ENCODE data around the gene RREB1. TPM values are rescaled to one million over a fixed set of nuclear protein-coding genes. Genes with fewer than 3 reads are reported as not detected.

RREB1 gene
- polyA plus RNA-seq, 1 donor (not counting 4 experiments of a cell fraction or from before 2014, with no cell fraction given) = 6.1 TPM

- H3K4me1 ChIP-seq (ENCODE audit: control insufficient read depth, extremely low read depth, insufficient read depth, low read length) = no peaks in the 10 kb centered on the region
- dilution Hi-C loops (cut with MboI; ENCODE audit: extremely low pct_ligation_motif_present, low sequenced_read_pairs) = no loop called here
- no peak overlapping the region for H2AFZ ChIP-seq (ENCODE audit: control insufficient read depth, low read length)
- no peaks in the 10 kb centered on the region for H3K9me1 ChIP-seq (ENCODE audit: control insufficient read depth, extremely low read depth, insufficient read depth, low read length)
- TF ChIP-seq CTCF (optimal IDR thresholded peaks at IDR 0.05 in 1 of 3, IDR thresholded peaks at IDR 0.05 in 1 of 3, conservative IDR thresholded peaks at IDR 0.05 in 1 of 3; ENCODE audit: extremely low read depth in 1 of 3, insufficient read depth in 2 of 3, low read length in 3 of 3) (no peak), EZH2 (IDR thresholded peaks at IDR 0.05; ENCODE audit: low read length) (no peak)
- H3K4me2 ChIP-seq (ENCODE audit: control insufficient read depth, extremely low read depth, insufficient read depth, low read depth, low read length) = no peak overlapping the region
- no peaks in the 10 kb centered on the region for H3K9me3 ChIP-seq (ENCODE audit: control insufficient read depth, low read depth, low read length)
- H3K9ac ChIP-seq (ENCODE audit: control insufficient read depth, extremely low read depth, insufficient read depth, low read length) = no peak overlapping the region
- H3K36me3 ChIP-seq (ENCODE audit: control insufficient read depth in 2 of 2, extremely low read depth in 1 of 2, insufficient read depth in 2 of 2, low read length in 2 of 2) = peaks cover 34 to 44% of the 10 kb centered on the region in 2 experiments
- H4K20me1 ChIP-seq (ENCODE audit: control insufficient read depth, extremely low read depth, insufficient read depth, low read length) = peaks cover 2% of the 10 kb centered on the region
- peaks cover 34% of the 10 kb centered on the region for H3K79me2 ChIP-seq (ENCODE audit: control insufficient read depth, insufficient read depth, low read length)
- H3K27ac ChIP-seq (ENCODE audit: control insufficient read depth, insufficient read depth, low read length) = no peak overlapping the region
- FAIRE-seq (no peak), DNase-seq (ENCODE audit: low read depth, low spot score) (no peak)
- H3K27me3 ChIP-seq (ENCODE audit: control insufficient read depth, extremely low read depth, insufficient read depth, low read length) = no peaks in the 10 kb centered on the region
- no peak overlapping the region for H3K4me3 ChIP-seq (ENCODE audit: control insufficient read depth in 2 of 3, extremely low read depth in 1 of 3, insufficient read depth in 2 of 3, low read depth in 1 of 3, low read length in 3 of 3)
These were observed 76.7 kb downstream of the RREB1 start for GRCh38 chr6:7184502-7184901.

- Histone ChIP-seq H3K27ac (ENCODE audit: control insufficient read depth, insufficient read depth, low read length) (no peak overlapping the region), H3K9ac (ENCODE audit: control insufficient read depth, extremely low read depth, insufficient read depth, low read length) (no peak overlapping the region), H3K27me3 (ENCODE audit: control insufficient read depth, extremely low read depth, insufficient read depth, low read length) (no peaks in the 10 kb centered on the region), H3K9me1 (ENCODE audit: control insufficient read depth, extremely low read depth, insufficient read depth, low read length) (no peaks in the 10 kb centered on the region), H3K4me3 (ENCODE audit: control insufficient read depth in 2 of 3, extremely low read depth in 1 of 3, insufficient read depth in 2 of 3, low read depth in 1 of 3, low read length in 3 of 3) (no peak overlapping the region), H3K79me2 (ENCODE audit: control insufficient read depth, insufficient read depth, low read length) (peaks cover 29% of the 10 kb centered on the region), H3K4me1 (ENCODE audit: control insufficient read depth, extremely low read depth, insufficient read depth, low read length) (no peaks in the 10 kb centered on the region), H3K9me3 (ENCODE audit: control insufficient read depth, low read depth, low read length) (no peaks in the 10 kb centered on the region), H2AFZ (ENCODE audit: control insufficient read depth, low read length) (no peak overlapping the region), H3K4me2 (ENCODE audit: control insufficient read depth, extremely low read depth, insufficient read depth, low read depth, low read length) (no peak overlapping the region), H3K36me3 (ENCODE audit: control insufficient read depth in 2 of 2, extremely low read depth in 1 of 2, insufficient read depth in 2 of 2, low read length in 2 of 2) (peaks cover 32 to 44% of the 10 kb centered on the region in 2 experiments), H4K20me1 (ENCODE audit: control insufficient read depth, extremely low read depth, insufficient read depth, low read length) (peaks cover 2% of the 10 kb centered on the region)
- no peak for FAIRE-seq
- no peak for TF ChIP-seq CTCF (optimal IDR thresholded peaks at IDR 0.05 in 1 of 3, IDR thresholded peaks at IDR 0.05 in 1 of 3, conservative IDR thresholded peaks at IDR 0.05 in 1 of 3; ENCODE audit: extremely low read depth in 1 of 3, insufficient read depth in 2 of 3, low read length in 3 of 3)
- no peak for TF ChIP-seq EZH2 (IDR thresholded peaks at IDR 0.05; ENCODE audit: low read length)
- DNase-seq (ENCODE audit: low read depth, low spot score) = no peak
- dilution Hi-C loops (cut with MboI; ENCODE audit: extremely low pct_ligation_motif_present, low sequenced_read_pairs) = no loop called here
These were observed 77.8 kb downstream of the RREB1 start for GRCh38 chr6:7185561-7185960.

All from keratinocyte (primary cell).